ENCODE data around the gene NKAIN2.

DNA sequence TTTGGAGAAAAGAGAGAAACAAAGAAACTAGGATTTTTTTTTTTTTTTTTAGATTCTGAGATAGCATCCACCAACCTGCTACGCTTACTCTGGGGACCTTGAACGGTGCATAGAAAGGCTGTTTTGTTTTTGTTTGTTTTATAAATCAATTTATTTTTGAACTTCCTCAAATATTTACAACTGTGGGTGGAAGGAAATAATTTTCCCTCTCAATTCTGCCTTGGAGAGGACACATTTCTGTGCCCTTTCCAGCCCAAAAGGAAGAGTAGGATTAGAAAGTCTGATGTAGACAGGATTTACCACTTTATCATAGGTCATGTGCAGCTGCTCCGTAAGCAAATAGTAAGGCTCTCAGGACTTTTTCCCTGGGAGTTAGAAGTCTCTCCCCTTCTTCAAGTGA is 190.5 kb downstream of the NKAIN2 start:
- TF ChIP-seq, protein P1, sequence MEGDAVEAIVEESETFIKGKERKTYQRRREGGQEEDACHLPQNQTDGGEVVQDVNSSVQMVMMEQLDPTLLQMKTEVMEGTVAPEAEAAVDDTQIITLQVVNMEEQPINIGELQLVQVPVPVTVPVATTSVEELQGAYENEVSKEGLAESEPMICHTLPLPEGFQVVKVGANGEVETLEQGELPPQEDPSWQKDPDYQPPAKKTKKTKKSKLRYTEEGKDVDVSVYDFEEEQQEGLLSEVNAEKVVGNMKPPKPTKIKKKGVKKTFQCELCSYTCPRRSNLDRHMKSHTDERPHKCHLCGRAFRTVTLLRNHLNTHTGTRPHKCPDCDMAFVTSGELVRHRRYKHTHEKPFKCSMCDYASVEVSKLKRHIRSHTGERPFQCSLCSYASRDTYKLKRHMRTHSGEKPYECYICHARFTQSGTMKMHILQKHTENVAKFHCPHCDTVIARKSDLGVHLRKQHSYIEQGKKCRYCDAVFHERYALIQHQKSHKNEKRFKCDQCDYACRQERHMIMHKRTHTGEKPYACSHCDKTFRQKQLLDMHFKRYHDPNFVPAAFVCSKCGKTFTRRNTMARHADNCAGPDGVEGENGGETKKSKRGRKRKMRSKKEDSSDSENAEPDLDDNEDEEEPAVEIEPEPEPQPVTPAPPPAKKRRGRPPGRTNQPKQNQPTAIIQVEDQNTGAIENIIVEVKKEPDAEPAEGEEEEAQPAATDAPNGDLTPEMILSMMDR (optimal IDR thresholded peaks at IDR 0.05 in 1 of 3, IDR thresholded peaks at IDR 0.05 in 1 of 3, conservative IDR thresholded peaks at IDR 0.05 in 1 of 3; ENCODE audit: extremely low read depth in 1 of 3, insufficient read depth in 2 of 3, low read length in 3 of 3), result no peak
- TF ChIP-seq EZH2 (IDR thresholded peaks at IDR 0.05; ENCODE audit: low read length), result no peak
